ENCODE data around the gene EPB41L4B.

DNA sequence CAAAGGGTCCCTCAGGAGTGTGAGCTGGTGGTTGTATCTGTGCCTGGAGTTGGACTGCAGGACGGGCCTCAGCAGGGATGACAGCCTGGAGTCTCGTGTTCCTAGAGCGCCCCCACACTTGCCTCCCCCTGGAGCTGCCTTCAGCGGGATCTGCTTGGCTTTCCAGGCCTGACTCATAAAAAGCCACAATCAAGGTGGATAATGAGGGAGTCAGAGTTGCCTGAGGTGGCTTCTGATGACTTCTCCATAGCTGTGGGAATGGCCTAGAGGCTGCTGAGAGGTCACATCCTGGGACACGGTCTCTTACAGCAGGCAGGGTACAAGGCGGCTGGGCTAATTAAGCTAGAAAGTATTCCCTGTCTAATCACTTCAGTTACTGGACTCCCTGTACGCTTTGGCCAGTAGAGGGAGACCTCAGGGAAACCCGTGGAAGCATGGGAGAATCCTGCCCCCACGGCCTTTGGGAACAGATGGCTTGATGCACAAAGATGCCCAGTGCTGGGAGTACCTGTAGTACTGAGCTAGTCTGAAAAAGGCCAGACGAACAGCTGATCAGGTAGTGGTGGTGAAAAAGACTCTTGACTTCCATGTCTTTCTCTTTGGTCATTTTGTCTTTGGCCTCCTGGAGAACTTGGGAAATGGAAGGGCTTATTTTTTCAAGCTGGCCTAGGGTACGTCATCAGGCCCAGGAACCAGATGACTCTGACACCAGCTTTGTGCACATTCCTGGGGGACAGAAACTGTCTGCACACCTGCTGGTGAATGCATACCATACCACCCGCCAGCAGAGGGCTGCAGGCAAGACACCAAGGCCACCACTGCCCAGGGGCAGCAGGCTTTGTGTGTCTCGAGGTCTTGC is 137.7 kb downstream of the EPB41L4B start:
- TF ChIP-seq, protein P1, sequence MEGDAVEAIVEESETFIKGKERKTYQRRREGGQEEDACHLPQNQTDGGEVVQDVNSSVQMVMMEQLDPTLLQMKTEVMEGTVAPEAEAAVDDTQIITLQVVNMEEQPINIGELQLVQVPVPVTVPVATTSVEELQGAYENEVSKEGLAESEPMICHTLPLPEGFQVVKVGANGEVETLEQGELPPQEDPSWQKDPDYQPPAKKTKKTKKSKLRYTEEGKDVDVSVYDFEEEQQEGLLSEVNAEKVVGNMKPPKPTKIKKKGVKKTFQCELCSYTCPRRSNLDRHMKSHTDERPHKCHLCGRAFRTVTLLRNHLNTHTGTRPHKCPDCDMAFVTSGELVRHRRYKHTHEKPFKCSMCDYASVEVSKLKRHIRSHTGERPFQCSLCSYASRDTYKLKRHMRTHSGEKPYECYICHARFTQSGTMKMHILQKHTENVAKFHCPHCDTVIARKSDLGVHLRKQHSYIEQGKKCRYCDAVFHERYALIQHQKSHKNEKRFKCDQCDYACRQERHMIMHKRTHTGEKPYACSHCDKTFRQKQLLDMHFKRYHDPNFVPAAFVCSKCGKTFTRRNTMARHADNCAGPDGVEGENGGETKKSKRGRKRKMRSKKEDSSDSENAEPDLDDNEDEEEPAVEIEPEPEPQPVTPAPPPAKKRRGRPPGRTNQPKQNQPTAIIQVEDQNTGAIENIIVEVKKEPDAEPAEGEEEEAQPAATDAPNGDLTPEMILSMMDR (IDR thresholded peaks at IDR 0.05) = peak; percentile 18 to 64 (median 46)
- TF ChIP-seq POLR2A (IDR thresholded peaks at IDR 0.05) = no peak

Data from body of pancreas (tissue), 4 donors.